HCT116 (cell line): ENCODE results near the gene PTPRC. TPM values are rescaled to one million over a fixed set of nuclear protein-coding genes. Genes with fewer than 3 reads are reported as not detected.

ENCODE experiments used
- ATAC-seq: fragments of 200-7000 bp; cut with Tn5 transposase; 2 replicates; pipeline ENCODE4 v1.9.1; 2020; ENCODE audit warnings: mild to moderate bottlenecking, moderate library complexity
- BruUV-seq: library from RNA; stranded (reverse); fragments of 400-500 nt; replicated peaks from 2 replicates; lab custom pipeline; 2021; lab: Mats Ljungman, UMichigan
- CTCF ChIA-PET: fragments of 300-600 bp; sonication (Branson Sonifier 250); formaldehyde crosslinking; loops from one replicate; lab custom pipeline; 2021; ENCODE audit warnings: antibody characterized with exemption; lab: Charles Lee
- POLR2A ChIA-PET: fragments of 300-600, 350-600 bp; sonication (Branson Sonifier 250); formaldehyde crosslinking; loops from one replicate; lab custom pipeline; 2021; ENCODE audit warnings: antibody characterized with exemption; lab: Charles Lee
- RAD21 ChIA-PET, 2 experiments: fragments of 300-600 bp; sonication (Branson Sonifier 250); formaldehyde crosslinking; loops; one replicate each; lab custom pipeline; 2023; ENCODE audit warnings: low total read pairs in 2 of 2; ENCODE audit not compliant: uncharacterized antibody in 2 of 2, unreplicated experiment in 2 of 2, low non-redundant PET in 1 of 2; lab: Charles Lee
- DNase-seq: peaks from one replicate; pipeline ENCODE4 v3.0.0-alpha.2; 2010; ENCODE audit warnings: low read depth, low spot score
- H2AFZ ChIP-seq: fragments of 200-600 bp; shearing (Covaris generic), sonication (generic); 2 replicates; pipeline ENCODE4 v1.6.1; 2017; ENCODE audit warnings: low read depth, mixed run types, mixed read lengths, antibody characterized with exemption, low read length; ENCODE audit not compliant: poor library complexity, severe bottlenecking
- H3K27ac ChIP-seq: 2 replicates; pipeline ENCODE4 v1.5.1; 2012; ENCODE audit warnings: low read depth, low read length
- H3K27me3 ChIP-seq: fragments of 200-600 bp; sonication (generic); 2 replicates; pipeline ENCODE4 v1.6.1; 2016; ENCODE audit warnings: mixed run types, low read length, mixed read lengths; ENCODE audit not compliant: insufficient read depth
- H3K36me3 ChIP-seq, 2 experiments: fragments of 200-500 bp in 1 of 2; fragments of 200-600 bp in 1 of 2; sonication (Bioruptor generic) in 1 of 2; sonication (generic) in 1 of 2; 2 replicates each; pipeline versions ENCODE4 v1.5.1 to v1.6.1; 2014 to 2016; ENCODE audit warnings: low read length in 2 of 2, inconsistent platforms in 1 of 2, mixed read lengths in 1 of 2, mixed run types in 1 of 2; ENCODE audit not compliant: insufficient read depth in 2 of 2, control insufficient read depth in 1 of 2
- H3K4me1 ChIP-seq, 2 experiments: fragments of 200-600 bp in 1 of 2; sonication (generic) in 1 of 2; 2 replicates each; pipeline versions ENCODE4 v1.5.1 to v1.6.1; 2012 to 2017; ENCODE audit warnings: low read length in 2 of 2, inconsistent platforms in 1 of 2, mild to moderate bottlenecking in 1 of 2, mixed read lengths in 1 of 2, mixed run types in 1 of 2, moderate library complexity in 1 of 2; ENCODE audit not compliant: insufficient read depth in 2 of 2, control insufficient read depth in 1 of 2
- H3K4me2 ChIP-seq: fragments of 200-600 bp; sonication (generic); 2 replicates; pipeline ENCODE4 v1.6.1; 2017; ENCODE audit warnings: mixed run types, low read length, mixed read lengths
- H3K4me3 ChIP-seq, 2 experiments: fragments of 200-600 bp in 1 of 2; sonication (generic) in 1 of 2; replicated peaks in 1 of 2; 2 replicates each; pipeline ENCODE4 v1.5.1; 2011 to 2016; ENCODE audit warnings: low read length in 2 of 2, control low read depth in 1 of 2, low read depth in 1 of 2, mild to moderate bottlenecking in 1 of 2, mixed read lengths in 1 of 2, mixed run types in 1 of 2
- H3K79me2 ChIP-seq: fragments of 200-600 bp; sonication (generic); 2 replicates; pipeline ENCODE4 v1.6.1; 2017; ENCODE audit warnings: mild to moderate bottlenecking, mixed run types, low read length, moderate library complexity, mixed read lengths; ENCODE audit not compliant: insufficient read depth
- H3K9ac ChIP-seq: fragments of 200-600 bp; sonication (generic); 2 replicates; pipeline ENCODE4 v1.6.1; 2016; ENCODE audit warnings: low read length, mixed read lengths
- H3K9me2 ChIP-seq: fragments of 200-600 bp; sonication (generic), shearing (Covaris generic); 2 replicates; pipeline ENCODE4 v1.6.1; 2017; ENCODE audit warnings: mixed run types, mild to moderate bottlenecking, moderate library complexity; ENCODE audit not compliant: insufficient read depth
- H3K9me3 ChIP-seq, 2 experiments: fragments of 200-500 bp in 1 of 2; fragments of 200-600 bp in 1 of 2; sonication (Bioruptor generic) in 1 of 2; sonication (generic) in 1 of 2; 2 replicates each; pipeline ENCODE4 v1.6.1; 2014 to 2017; ENCODE audit warnings: low read length in 2 of 2, mixed read lengths in 2 of 2, inconsistent platforms in 1 of 2, low read depth in 1 of 2, mild to moderate bottlenecking in 1 of 2, mixed run types in 1 of 2, moderate library complexity in 1 of 2; ENCODE audit not compliant: control insufficient read depth in 1 of 2, insufficient read depth in 1 of 2
- H4K20me1 ChIP-seq: fragments of 200-600 bp; sonication (generic), shearing (Covaris generic); 2 replicates; pipeline ENCODE4 v1.6.1; 2017; ENCODE audit warnings: mixed run types, mild to moderate bottlenecking, moderate library complexity; ENCODE audit not compliant: insufficient read depth
- EGR1 ChIP-seq: IDR thresholded peaks from 2 replicates; pipeline ENCODE4 v1.6.1; 2012; ENCODE audit warnings: low read depth
- ELF1 ChIP-seq: IDR thresholded peaks from 2 replicates; pipeline ENCODE4 v1.6.1; 2012; ENCODE audit warnings: low read depth, borderline replicate concordance
- EZH2 ChIP-seq: fragments of 200-600 bp; sonication (generic); IDR thresholded peaks from 2 replicates; pipeline ENCODE4 v1.6.1; 2017; ENCODE audit warnings: antibody characterized with exemption, mixed run types
- POLR2AphosphoS5 ChIP-seq: IDR thresholded peaks from 2 replicates; pipeline ENCODE4 v1.6.1; 2011; ENCODE audit warnings: mild to moderate bottlenecking, low read depth, low read length, moderate library complexity
- RAD21 ChIP-seq: IDR thresholded peaks from 2 replicates; pipeline ENCODE4 v1.6.1; 2012; ENCODE audit warnings: low read depth, mild to moderate bottlenecking
- SRF ChIP-seq: IDR thresholded peaks from 2 replicates; pipeline ENCODE4 v1.6.1; 2012; ENCODE audit warnings: low read depth
- YY1 ChIP-seq: IDR thresholded peaks from 2 replicates; pipeline ENCODE4 v1.6.1; 2011; ENCODE audit warnings: low read length, low read depth, moderate library complexity, mild to moderate bottlenecking; ENCODE audit not compliant: insufficient replicate concordance; ENCODE audit errors: extremely low read depth
- ZBTB33 ChIP-seq: IDR thresholded peaks from 2 replicates; pipeline ENCODE4 v1.6.1; 2011; ENCODE audit warnings: mild to moderate bottlenecking, low read length, moderate library complexity; ENCODE audit not compliant: insufficient replicate concordance; ENCODE audit errors: extremely low read depth
- ZFX ChIP-seq: fragments of 450-650 bp; IDR thresholded peaks from 2 replicates; pipeline ENCODE4 v1.6.1; 2017
- intact Hi-C: fragments of 100-400 bp; cut with micrococcal nuclease; formaldehyde crosslinking; loops from 2 replicates; pipeline ENCODE4 v1.10.0; 2022
- total RNA-seq: library from RNA; stranded (reverse); gene quantifications from one replicate; pipeline ENCODE4 v1.2.1, GENCODE V29; 2021; ENCODE audit not compliant: unreplicated experiment

Gene PTPRC
- total RNA-seq, 1 experiment from 2014 or later = 1.2 TPM

GRCh38 chr1:198679535-198680173 lies 40.8 kb downstream of the PTPRC start:
- Histone ChIP-seq H3K79me2 (no peaks in the 10 kb centered on the region), H3K27me3 (no peaks in the 10 kb centered on the region), H2AFZ (no peak overlapping the region), H3K4me3 (no peak overlapping the region), H3K9me3 (no peaks in the 10 kb centered on the region), H3K27ac (no peak overlapping the region), H3K4me1 (no peaks in the 10 kb centered on the region), H3K9me2 (no peaks in the 10 kb centered on the region), H4K20me1 (no peaks in the 10 kb centered on the region), H3K4me2 (no peak overlapping the region), H3K36me3 (no peaks in the 10 kb centered on the region), H3K9ac (no peak overlapping the region)
- ChIA-PET CTCF (no interaction called here), POLR2A (no interaction called here), RAD21 (no interaction called here)
- intact Hi-C loops = loop anchor here (10.0 kb wide), 1 partner anchor 755 kb away; no protein-coding TSS in a partner anchor
- DNase-seq (no peak), ATAC-seq (no peak)
- no TSS peak for BruUV-seq
- TF ChIP-seq YY1 = no peak
- TF ChIP-seq EZH2 = no peak
- no peak for TF ChIP-seq RAD21
- no peak for TF ChIP-seq ELF1
- no peak for TF ChIP-seq ZFX
- no peak for TF ChIP-seq EGR1
- no peak for TF ChIP-seq SRF
- TF ChIP-seq POLR2AphosphoS5 = no peak
- no peak for TF ChIP-seq ZBTB33
